Measurements from ENCODE around the gene CPTP.

The CPTP gene

DNA sequence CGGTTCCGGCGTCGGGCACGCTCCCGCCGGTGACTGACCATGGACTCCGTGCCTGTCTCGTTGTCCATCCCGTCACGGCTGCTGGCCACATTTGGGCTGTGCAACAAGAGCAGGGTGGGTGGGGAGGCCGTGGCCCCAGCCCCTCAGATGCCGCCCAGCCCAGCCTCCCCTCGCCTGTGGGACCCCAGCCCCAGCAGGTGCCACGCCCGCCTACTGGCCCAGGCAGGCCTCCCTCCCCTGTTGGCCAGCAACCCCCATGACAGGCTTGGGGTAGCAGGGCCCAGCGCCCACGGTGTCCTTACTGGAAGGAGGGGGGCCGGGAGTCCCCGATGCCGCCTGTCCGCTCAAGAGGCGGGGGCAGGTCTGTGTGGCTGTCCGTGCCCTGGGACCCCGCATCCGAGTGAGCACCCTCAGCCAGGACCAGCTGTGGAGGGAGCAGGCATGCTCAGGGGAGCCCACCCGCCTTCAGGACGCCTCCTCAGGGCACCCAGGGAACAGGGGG, 17.5 kb downstream of the CPTP start:
- peaks cover 8% of the 10 kb centered on the region; the same call in 1 of the 2 replicates for H4K20me1 ChIP-seq (ENCODE audit: control insufficient read depth, insufficient read depth, low read depth, low read length)
- no peak overlapping the region for H3K4me2 ChIP-seq (ENCODE audit: low read length)
- H3F3A ChIP-seq (ENCODE audit: control insufficient read depth, insufficient read depth) = no peaks in the 10 kb centered on the region
- no peaks in the 10 kb centered on the region for H3K9me2 ChIP-seq (replicated peaks; ENCODE audit: control insufficient read depth, low read length)
- H3K4me3 ChIP-seq (ENCODE audit: low read length) = no peak overlapping the region
- peaks cover 5% of the 10 kb centered on the region; the same call in 1 of the 2 replicates for H3K9me3 ChIP-seq (ENCODE audit: control insufficient read depth, insufficient read depth, low read length)
- H3K4me1 ChIP-seq (ENCODE audit: control insufficient read depth, low read length) = no peaks in the 10 kb centered on the region
- H3K27me3 ChIP-seq (ENCODE audit: control insufficient read depth, low read length) = no peaks in the 10 kb centered on the region
- H3K36me3 ChIP-seq (ENCODE audit: control insufficient read depth, low read length) = peaks cover 29% of the 10 kb centered on the region
- H3K27ac ChIP-seq (ENCODE audit: low read depth, low read length) = no peak overlapping the region
- peaks cover 38% of the 10 kb centered on the region for H3K79me2 ChIP-seq (ENCODE audit: control insufficient read depth, low read length)
- no peak for TF ChIP-seq CTCF (IDR thresholded peaks at IDR 0.05; ENCODE audit: low read depth, low read length, poor library complexity, severe bottlenecking)
- no peak for TF ChIP-seq EZH2phosphoT487 (IDR thresholded peaks at IDR 0.05; ENCODE audit: borderline replicate concordance, low read length)

DNA sequence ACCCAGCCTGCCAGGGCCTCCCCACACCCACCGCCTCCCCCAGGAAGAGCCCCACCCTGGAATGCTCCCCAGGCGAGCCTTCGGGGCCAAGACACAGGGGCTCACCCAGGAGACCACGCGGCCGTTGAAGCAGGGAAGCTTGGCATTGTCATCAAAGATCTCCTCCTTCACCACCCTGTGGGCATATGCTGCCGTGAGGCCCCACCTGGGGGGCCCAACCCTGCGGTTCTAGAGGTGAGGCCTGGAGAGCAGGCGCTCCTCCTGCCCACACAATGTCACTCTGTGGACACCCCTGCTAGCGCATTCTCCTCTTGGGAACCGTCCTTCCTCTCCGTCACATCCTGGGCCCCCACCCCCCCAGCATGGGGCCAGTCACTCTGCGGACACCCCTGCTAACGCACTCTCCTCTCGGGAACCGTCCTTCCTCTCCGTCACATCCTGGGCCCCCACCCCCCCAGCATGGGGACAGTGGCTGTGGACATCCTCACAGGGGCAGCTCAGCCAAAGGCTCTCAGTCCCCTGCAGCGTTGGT, 18.0 kb downstream of the CPTP start:
- no peaks in the 10 kb centered on the region for H3K27me3 ChIP-seq (ENCODE audit: control insufficient read depth, low read length)
- peaks cover under 1% of the 10 kb centered on the region for H3K4me1 ChIP-seq (ENCODE audit: control insufficient read depth, low read length)
- peaks cover 44% of the 10 kb centered on the region for H3K79me2 ChIP-seq (ENCODE audit: control insufficient read depth, low read length)
- no peak for TF ChIP-seq CTCF (IDR thresholded peaks at IDR 0.05; ENCODE audit: low read depth, low read length, poor library complexity, severe bottlenecking)
- no peak for TF ChIP-seq EZH2phosphoT487 (IDR thresholded peaks at IDR 0.05; ENCODE audit: borderline replicate concordance, low read length)
- no peak overlapping the region for H3K4me2 ChIP-seq (ENCODE audit: low read length)
- no peaks in the 10 kb centered on the region for H3F3A ChIP-seq (ENCODE audit: control insufficient read depth, insufficient read depth)
- peaks cover 25% of the 10 kb centered on the region for H3K36me3 ChIP-seq (ENCODE audit: control insufficient read depth, low read length)
- H4K20me1 ChIP-seq (ENCODE audit: control insufficient read depth, insufficient read depth, low read depth, low read length) = peaks cover 4% of the 10 kb centered on the region; the same call in 1 of the 2 replicates
- peaks cover 5% of the 10 kb centered on the region; the same call in 1 of the 2 replicates for H3K9me3 ChIP-seq (ENCODE audit: control insufficient read depth, insufficient read depth, low read length)
- H3K27ac ChIP-seq (ENCODE audit: low read depth, low read length) = no peak overlapping the region
- H3K9me2 ChIP-seq (replicated peaks; ENCODE audit: control insufficient read depth, low read length) = no peaks in the 10 kb centered on the region
- H3K4me3 ChIP-seq (ENCODE audit: low read length) = no peak overlapping the region

- H3K9me2 ChIP-seq (replicated peaks; ENCODE audit: control insufficient read depth, low read length) = no peaks in the 10 kb centered on the region
- TF ChIP-seq EZH2phosphoT487 (IDR thresholded peaks at IDR 0.05; ENCODE audit: borderline replicate concordance, low read length) (no peak), CTCF (IDR thresholded peaks at IDR 0.05; ENCODE audit: low read depth, low read length, poor library complexity, severe bottlenecking) (no peak)
- H3K9me3 ChIP-seq (ENCODE audit: control insufficient read depth, insufficient read depth, low read length) = peaks cover 5% of the 10 kb centered on the region; the same call in 1 of the 2 replicates
- H3F3A ChIP-seq (ENCODE audit: control insufficient read depth, insufficient read depth) = no peaks in the 10 kb centered on the region
- no peaks in the 10 kb centered on the region for H3K27me3 ChIP-seq (ENCODE audit: control insufficient read depth, low read length)
- H3K4me1 ChIP-seq (ENCODE audit: control insufficient read depth, low read length) = peaks cover 8% of the 10 kb centered on the region
- H3K4me2 ChIP-seq (ENCODE audit: low read length) = no peak overlapping the region
- H3K36me3 ChIP-seq (ENCODE audit: control insufficient read depth, low read length) = peaks cover 23% of the 10 kb centered on the region
- peaks cover 56% of the 10 kb centered on the region for H3K79me2 ChIP-seq (ENCODE audit: control insufficient read depth, low read length)
- H4K20me1 ChIP-seq (ENCODE audit: control insufficient read depth, insufficient read depth, low read depth, low read length) = 0 out of 2 replicates have a peak, but pooled peaks cover 4% of the 10 kb centered on the region
- H3K4me3 ChIP-seq (ENCODE audit: low read length) = no peak overlapping the region
- H3K27ac ChIP-seq (ENCODE audit: low read depth, low read length) = no peak overlapping the region
Measured at GRCh38 chr1:1343811-1344421, 19.3 kb downstream of the CPTP start.

All from DOHH2 (cell line).